ENCODE results near the gene GRIA1.
"Not testable (repeated sequence)": the region's sequence is repeated elsewhere in the genome, so short reads cannot be mapped to it uniquely, and the experiment has no call there.

GRCh38 chr5:153862906-153863305 is 372.4 kb downstream of the GRIA1 start:
- TF ChIP-seq ZBTB2 (CRISPR knock-in tag; IDR thresholded peaks at IDR 0.05; ENCODE audit: low read depth); POLR2A (IDR thresholded peaks at IDR 0.05; ENCODE audit: insufficient read depth in 1 of 2, low read depth in 2 of 2, low read length in 2 of 2): not testable (repeated sequence)
- TF ChIP-seq, protein P1, sequence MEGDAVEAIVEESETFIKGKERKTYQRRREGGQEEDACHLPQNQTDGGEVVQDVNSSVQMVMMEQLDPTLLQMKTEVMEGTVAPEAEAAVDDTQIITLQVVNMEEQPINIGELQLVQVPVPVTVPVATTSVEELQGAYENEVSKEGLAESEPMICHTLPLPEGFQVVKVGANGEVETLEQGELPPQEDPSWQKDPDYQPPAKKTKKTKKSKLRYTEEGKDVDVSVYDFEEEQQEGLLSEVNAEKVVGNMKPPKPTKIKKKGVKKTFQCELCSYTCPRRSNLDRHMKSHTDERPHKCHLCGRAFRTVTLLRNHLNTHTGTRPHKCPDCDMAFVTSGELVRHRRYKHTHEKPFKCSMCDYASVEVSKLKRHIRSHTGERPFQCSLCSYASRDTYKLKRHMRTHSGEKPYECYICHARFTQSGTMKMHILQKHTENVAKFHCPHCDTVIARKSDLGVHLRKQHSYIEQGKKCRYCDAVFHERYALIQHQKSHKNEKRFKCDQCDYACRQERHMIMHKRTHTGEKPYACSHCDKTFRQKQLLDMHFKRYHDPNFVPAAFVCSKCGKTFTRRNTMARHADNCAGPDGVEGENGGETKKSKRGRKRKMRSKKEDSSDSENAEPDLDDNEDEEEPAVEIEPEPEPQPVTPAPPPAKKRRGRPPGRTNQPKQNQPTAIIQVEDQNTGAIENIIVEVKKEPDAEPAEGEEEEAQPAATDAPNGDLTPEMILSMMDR (CRISPR knock-in tag; IDR thresholded peaks at IDR 0.05), result not testable (repeated sequence)
